ENCODE data around the gene CD101. TPM values are rescaled to one million over a fixed set of nuclear protein-coding genes. Genes with fewer than 3 reads are reported as not detected.

Gene CD101
- total RNA-seq, 1 experiment from 2014 or later: 0.40 TPM

DNA sequence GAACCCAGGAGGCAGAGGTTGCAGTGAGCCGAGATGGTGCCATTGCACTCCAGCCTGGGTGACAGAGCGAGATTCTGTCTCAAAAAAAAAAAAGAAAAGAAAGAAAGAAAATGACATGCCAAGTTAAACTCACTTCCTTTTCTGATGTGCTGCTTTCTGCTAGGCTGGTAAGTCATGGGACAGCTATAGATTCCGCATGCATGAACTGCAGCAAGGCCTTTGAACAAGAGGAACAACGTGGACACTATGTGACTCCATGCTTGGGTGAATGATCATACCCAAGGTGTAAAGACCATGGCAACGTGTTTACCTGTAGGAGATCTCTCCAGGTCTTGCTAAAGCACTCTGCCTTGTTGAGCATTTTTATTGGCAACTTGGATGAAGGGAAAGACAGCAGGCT lies 48.3 kb downstream of the CD101 start:
- no peak for DNase-seq (ENCODE audit: low read depth)

GRCh38 chr1:117051224-117052064 lies 49.9 kb downstream of the CD101 start:
- DNase-seq (ENCODE audit: low read depth): peak; percentile 18

GRCh38 chr1:117054068-117054467 lies 52.5 kb downstream of the CD101 start:
- no peak for DNase-seq (ENCODE audit: low read depth)

GRCh38 chr1:117058810-117059209 lies 57.2 kb downstream of the CD101 start:
- DNase-seq (ENCODE audit: low read depth): no peak

GRCh38 chr1:117059334-117059677 lies 57.7 kb downstream of the CD101 start:
- peak; percentile 26 for DNase-seq (ENCODE audit: low read depth)

- DNase-seq (ENCODE audit: low read depth): peak; percentile 99
Measured at GRCh38 chr1:117059678-117060440, 58.3 kb downstream of the CD101 start, which contains the start of gene TTF2. TTF2 (plus strand) TSS chr1:117060326; CDS start chr1:117060347, 21 bp downstream.

- DNase-seq (ENCODE audit: low read depth): peak; percentile 40
Measured at GRCh38 chr1:117060441-117061317, 59.1 kb downstream of the CD101 start.

GRCh38 chr1:117061986-117062415 lies 60.4 kb downstream of the CD101 start:
- DNase-seq (ENCODE audit: low read depth): peak; percentile 68

DNA sequence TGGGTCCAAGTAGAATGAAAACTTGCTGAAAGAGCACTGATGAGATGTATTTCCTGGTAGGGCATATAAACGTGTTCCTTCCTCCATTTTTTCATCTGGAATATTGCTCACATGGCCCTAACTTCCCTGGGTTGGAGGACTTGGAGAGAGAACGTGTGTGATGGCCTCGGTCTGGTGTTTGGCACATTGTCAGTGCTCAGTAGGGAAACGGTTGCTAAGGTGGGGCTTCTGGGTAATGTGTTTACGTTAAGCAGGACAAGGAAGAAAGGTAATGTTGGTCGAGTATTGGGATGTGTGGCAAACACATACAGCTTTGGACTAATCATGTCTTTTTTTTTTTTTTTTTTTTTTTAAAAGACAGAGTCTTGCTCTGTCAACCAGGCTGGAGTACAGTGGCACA lies 64.8 kb downstream of the CD101 start:
- DNase-seq (ENCODE audit: low read depth): no peak

DNA sequence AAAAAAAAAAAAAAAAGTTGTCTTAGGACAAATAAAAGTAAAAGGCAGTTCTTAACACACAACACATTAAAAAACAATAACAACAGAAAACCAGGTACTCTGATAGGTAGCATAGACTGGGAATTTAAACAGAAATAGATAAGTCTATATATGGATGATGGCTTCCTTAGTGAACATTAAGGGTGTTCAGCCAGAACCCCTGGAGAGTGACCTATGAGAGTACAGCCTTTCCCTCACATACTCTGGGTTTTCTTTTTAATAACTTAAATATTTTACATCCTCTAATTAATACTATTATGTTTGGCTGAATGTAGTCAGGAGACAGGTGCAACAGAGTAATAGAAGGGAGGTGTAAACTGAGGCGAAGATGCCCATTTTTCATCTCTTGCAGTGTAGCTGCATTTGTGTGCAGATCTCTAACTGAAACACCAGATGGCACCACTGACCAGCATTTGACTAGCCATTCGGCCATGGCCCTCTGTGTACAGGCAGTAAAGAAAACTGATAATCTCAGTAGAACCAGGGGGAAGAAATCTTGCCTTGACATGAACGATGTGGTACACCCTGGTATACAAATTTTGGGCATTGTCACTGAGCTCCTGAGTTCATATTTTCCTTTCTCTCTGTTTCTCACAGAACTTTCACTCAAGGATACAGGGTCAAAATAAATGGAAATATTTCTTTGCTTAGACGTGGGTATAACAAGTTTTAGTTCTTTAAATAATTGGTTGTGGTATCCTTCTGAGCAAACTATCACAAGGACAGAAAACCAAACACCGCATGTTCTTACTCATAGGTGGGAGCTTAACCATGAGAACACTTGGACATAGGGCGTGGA lies 66.2 kb downstream of the CD101 start:
- DNase-seq (ENCODE audit: low read depth): peak; percentile 51

DNA sequence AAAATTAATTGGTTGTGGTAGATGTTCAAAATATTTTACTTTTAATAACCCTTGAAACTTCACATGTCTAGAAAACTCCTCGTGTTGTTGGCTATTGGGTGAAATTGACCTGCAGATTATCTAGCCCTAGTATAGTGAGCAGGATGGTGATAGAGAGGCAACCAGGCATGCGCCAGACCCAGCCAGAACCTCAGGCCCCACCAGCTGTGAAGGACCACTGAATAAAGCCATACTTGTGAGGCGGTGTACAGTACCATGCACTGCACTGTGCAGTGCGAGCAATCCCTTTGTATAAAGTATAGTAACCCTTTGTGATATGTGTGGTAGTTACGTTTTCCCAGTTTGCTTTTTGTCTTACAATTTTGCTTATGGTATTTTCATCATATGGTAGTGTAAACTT lies 67.0 kb downstream of the CD101 start:
- DNase-seq (ENCODE audit: low read depth): no peak

DNA sequence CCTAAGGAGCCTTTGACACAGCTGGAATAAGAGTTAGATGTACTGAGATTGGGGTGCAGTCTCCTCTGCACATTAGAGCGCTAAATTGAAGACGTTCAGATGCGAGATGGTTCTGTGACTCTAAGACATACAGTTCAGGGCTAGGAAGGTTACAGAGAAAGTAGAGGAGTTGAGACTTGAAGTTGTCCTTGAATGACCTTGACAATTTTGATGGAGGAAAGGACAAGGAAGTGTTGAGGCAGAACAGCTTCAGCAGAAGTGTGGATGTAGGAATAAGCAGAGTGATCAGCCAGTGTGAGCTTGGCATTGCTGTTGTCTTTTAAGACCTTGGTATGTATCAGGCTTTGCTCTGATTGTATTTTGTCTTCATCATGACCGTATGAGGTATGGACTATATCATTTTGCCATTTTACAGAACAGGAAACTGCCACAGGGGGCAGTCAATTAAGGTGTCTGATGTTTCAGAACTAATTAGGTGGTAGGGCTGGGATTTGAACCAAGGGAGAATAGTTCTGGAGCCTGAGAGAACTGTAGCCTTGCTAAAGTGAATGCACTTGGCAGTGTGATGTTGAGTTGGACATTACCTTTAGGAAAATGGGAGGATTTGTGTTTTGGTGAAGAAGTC lies 67.8 kb downstream of the CD101 start:
- no peak for DNase-seq (ENCODE audit: low read depth)

DNA sequence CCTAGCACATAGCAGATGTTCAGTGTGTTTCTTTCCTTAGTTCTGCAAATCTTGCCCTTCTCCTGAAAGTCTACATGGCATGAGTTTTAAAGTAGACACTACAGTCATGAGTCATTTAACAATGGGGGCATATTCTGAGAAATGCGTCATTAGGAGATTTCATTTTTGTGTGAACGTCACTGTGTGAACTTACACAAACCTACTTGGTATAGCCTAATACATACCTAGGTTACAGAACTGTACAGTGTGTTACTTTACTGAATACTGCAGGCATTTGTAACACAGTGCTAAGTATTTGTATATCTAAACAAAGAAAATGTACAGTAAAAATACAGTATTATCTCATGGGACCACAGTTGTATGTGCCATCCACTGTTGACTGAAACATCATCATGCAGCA lies 68.6 kb downstream of the CD101 start:
- no peak for DNase-seq (ENCODE audit: low read depth)

DNA sequence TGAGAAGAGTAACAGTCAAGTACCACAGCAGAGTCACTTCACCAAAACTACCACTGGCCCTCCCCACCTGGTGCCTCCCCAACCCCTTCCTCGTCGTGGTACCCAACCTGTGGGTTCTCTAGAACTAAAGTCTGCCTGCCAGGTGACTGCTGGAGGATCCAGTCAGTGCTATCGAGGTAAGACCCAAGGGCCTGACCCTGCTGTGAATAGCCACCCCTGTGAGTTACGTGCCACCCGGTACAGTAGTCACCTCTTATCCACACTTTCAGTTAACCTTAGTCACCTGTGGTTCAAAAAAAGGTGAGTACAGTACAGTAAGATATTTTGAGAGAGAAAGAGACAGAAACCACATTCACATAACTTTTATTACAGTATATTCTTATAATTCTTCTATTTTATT lies 75.1 kb downstream of the CD101 start:
- DNase-seq (ENCODE audit: low read depth): no peak

DNA sequence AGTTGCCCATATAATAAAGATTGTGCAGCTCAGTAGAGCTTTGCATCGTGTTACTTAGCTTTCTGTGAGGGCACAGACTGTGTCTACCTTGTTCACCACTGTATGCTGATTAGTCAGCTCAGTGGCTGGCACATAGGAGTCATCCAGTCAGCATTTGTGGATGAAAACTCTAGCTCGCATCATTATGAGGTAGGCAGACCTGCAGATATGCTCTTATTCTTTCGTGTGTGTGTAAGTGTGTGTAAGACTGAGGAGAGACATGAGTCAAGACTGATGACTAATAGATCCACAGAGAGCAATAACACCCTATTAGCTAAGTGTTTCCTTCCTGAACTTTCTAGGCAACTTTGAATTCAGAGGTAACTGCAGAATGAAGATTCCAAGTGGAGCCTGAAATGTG lies 75.7 kb downstream of the CD101 start:
- DNase-seq (ENCODE audit: low read depth): peak; percentile 89

GRCh38 chr1:117079737-117080136 lies 78.2 kb downstream of the CD101 start:
- no peak for DNase-seq (ENCODE audit: low read depth)

DNA sequence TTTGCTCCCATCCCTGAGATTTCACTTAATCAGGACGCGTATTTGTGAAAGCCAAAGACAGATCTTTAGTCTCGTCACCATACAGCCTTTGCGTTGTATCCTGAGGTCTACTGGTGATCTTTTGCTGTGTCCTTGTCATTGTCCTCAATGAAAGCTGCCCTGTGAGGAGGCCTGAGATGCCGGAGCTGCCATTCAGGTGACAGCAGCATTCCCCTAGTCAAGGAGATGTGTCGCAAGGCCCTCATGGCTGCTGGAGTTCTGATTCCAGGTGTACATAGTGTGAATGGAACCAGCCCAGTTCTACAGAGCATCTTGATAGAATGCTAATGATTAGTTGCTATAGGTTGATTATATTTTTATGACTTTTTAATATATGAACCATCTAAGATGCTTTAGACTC lies 82.7 kb downstream of the CD101 start:
- DNase-seq (ENCODE audit: low read depth): no peak

All from LHCN-M2 (cell line).